Measurements from ENCODE around the gene SMARCA4. TPM values are rescaled to one million over a fixed set of nuclear protein-coding genes. Genes with fewer than 3 reads are reported as not detected.

SMARCA4 gene
- total and polyA plus RNA-seq, 2 donors from 2014 or later = 59.8 to 124 TPM

GRCh38 chr19:10927730-10928562 is 32.9 kb upstream of the SMARCA4 start:
- intact Hi-C loops (cut with DNase I) = no loop called here
- FAIRE-seq = no peak
- peak overlapping the region; percentile 65 to 67 for H3K27ac ChIP-seq (ENCODE audit: low read depth in 2 of 2, low read length in 2 of 2)

GRCh38 chr19:10928563-10929401 is 32.0 kb upstream of the SMARCA4 start, which contains the start of the genes TIMM29 and YIPF2:
Gene TIMM29 (plus strand): TSS chr19:10928811. CDS start chr19:10928823, 12 bp downstream.
Gene YIPF2 (minus strand): TSS chr19:10928639. CDS start chr19:10928410, 229 bp downstream.
- intact Hi-C loops (cut with DNase I) = no loop called here
- DNase-seq = peak; percentile 98 to 100 (median 99)
- Histone ChIP-seq H3K9ac (ENCODE audit: low read length in 3 of 3) (peak within 1 kb of the TSS; percentile 49 to 89 (median 82)), H3K36me3 (ENCODE audit: control insufficient read depth in 2 of 3, insufficient read depth in 3 of 3, low read length in 3 of 3) (peaks cover 0 to 19% (median 6%) of the 10 kb centered on the region in 3 donors), H3K27me3 (ENCODE audit: control insufficient read depth, insufficient read depth, low read length) (no peaks in the 10 kb centered on the region), H3K4me3 (ENCODE audit: low read length in 3 of 3) (peak within 1 kb of the TSS; percentile 65 to 82 (median 66)), H3K4me1 (ENCODE audit: control insufficient read depth in 2 of 3, insufficient read depth in 2 of 3, low read depth in 1 of 3, low read length in 3 of 3) (peaks cover 0 to 15% (median 5%) of the 10 kb centered on the region in 3 donors), H3K9me3 (ENCODE audit: control insufficient read depth in 2 of 3, insufficient read depth in 1 of 3, low read length in 3 of 3) (no peaks in the 10 kb centered on the region), H3K27ac (ENCODE audit: low read depth in 2 of 2, low read length in 2 of 2) (peak within 1 kb of the TSS; percentile 65 to 67)
- FAIRE-seq = peak; percentile 51
- TF ChIP-seq, protein P1, sequence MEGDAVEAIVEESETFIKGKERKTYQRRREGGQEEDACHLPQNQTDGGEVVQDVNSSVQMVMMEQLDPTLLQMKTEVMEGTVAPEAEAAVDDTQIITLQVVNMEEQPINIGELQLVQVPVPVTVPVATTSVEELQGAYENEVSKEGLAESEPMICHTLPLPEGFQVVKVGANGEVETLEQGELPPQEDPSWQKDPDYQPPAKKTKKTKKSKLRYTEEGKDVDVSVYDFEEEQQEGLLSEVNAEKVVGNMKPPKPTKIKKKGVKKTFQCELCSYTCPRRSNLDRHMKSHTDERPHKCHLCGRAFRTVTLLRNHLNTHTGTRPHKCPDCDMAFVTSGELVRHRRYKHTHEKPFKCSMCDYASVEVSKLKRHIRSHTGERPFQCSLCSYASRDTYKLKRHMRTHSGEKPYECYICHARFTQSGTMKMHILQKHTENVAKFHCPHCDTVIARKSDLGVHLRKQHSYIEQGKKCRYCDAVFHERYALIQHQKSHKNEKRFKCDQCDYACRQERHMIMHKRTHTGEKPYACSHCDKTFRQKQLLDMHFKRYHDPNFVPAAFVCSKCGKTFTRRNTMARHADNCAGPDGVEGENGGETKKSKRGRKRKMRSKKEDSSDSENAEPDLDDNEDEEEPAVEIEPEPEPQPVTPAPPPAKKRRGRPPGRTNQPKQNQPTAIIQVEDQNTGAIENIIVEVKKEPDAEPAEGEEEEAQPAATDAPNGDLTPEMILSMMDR (IDR thresholded peaks at IDR 0.05; ENCODE audit: borderline replicate concordance, extremely low read depth, insufficient read depth) = peak; percentile 13

More at GRCh38 chr19:10927730-10928562, 32.9 kb upstream of the SMARCA4 start:
- no peak for DNase-seq
- Histone ChIP-seq H3K4me1 (ENCODE audit: control insufficient read depth in 2 of 3, insufficient read depth in 2 of 3, low read depth in 1 of 3, low read length in 3 of 3) (peaks cover 0 to 15% (median 5%) of the 10 kb centered on the region in 3 donors), H3K9me3 (ENCODE audit: control insufficient read depth in 2 of 3, insufficient read depth in 1 of 3, low read length in 3 of 3) (no peaks in the 10 kb centered on the region), H3K27me3 (ENCODE audit: control insufficient read depth, insufficient read depth, low read length) (no peaks in the 10 kb centered on the region), H3K4me3 (ENCODE audit: low read length in 3 of 3) (peak overlapping the region; percentile 65 to 82 (median 66)), H3K9ac (ENCODE audit: low read length in 3 of 3) (peak overlapping the region; percentile 26 to 89 (median 49)), H3K36me3 (ENCODE audit: control insufficient read depth in 2 of 3, insufficient read depth in 3 of 3, low read length in 3 of 3) (peaks cover 0 to 19% (median 6%) of the 10 kb centered on the region in 3 donors)
- TF ChIP-seq, protein P1 (IDR thresholded peaks at IDR 0.05; ENCODE audit: borderline replicate concordance, extremely low read depth, insufficient read depth) = no peak

DNA sequence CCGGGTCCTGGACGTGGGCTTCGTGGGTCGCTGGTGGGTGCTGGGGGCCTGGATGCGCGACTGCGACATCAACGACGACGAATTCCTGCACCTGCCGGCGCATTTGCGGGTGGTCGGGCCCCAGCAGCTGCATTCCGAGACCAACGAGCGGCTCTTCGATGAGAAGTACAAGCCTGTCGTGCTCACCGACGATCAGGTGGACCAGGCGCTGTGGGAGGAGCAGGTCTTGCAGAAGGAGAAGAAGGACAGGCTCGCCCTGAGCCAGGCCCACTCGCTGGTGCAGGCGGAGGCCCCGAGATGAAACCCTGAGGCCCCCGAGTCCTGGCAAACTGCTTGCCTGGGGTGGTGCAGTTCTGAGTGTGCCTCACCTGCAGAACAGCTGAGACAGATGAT is 31.4 kb upstream of the SMARCA4 start:
- no peaks in the 10 kb centered on the region for H3K9me3 ChIP-seq (ENCODE audit: control insufficient read depth in 2 of 3, insufficient read depth in 1 of 3, low read length in 3 of 3)
- no peak for FAIRE-seq
- peaks cover 0 to 15% (median 4%) of the 10 kb centered on the region in 3 donors for H3K36me3 ChIP-seq (ENCODE audit: control insufficient read depth in 2 of 3, insufficient read depth in 3 of 3, low read length in 3 of 3)
- peak in 1 of 5 donors; percentile 76 for DNase-seq
- TF ChIP-seq, protein P1 (IDR thresholded peaks at IDR 0.05; ENCODE audit: borderline replicate concordance, extremely low read depth, insufficient read depth) = no peak
- H3K27ac ChIP-seq (ENCODE audit: low read depth in 2 of 2, low read length in 2 of 2) = peak overlapping the region; percentile 53 to 67
- intact Hi-C loops (cut with DNase I) = no loop called here
- peak overlapping the region; percentile 47 to 82 (median 57) for H3K4me3 ChIP-seq (ENCODE audit: low read length in 3 of 3)
- peaks cover 0 to 15% (median 5%) of the 10 kb centered on the region in 3 donors for H3K4me1 ChIP-seq (ENCODE audit: control insufficient read depth in 2 of 3, insufficient read depth in 2 of 3, low read depth in 1 of 3, low read length in 3 of 3)
- H3K9ac ChIP-seq (ENCODE audit: low read length in 3 of 3) = peak overlapping the region; percentile 16 to 82 (median 69)
- no peaks in the 10 kb centered on the region for H3K27me3 ChIP-seq (ENCODE audit: control insufficient read depth, insufficient read depth, low read length)

Measured in kidney (tissue), 14 donors.